NCI-H2196 (cell line): Measurements from ENCODE around the gene CWC27.

Experiments used
- DNase-seq: peaks from one replicate; lab custom pipeline; 2025; ENCODE audit not compliant: unreplicated experiment; lab: John Stamatoyannopoulos, UW

The CWC27 gene

DNA sequence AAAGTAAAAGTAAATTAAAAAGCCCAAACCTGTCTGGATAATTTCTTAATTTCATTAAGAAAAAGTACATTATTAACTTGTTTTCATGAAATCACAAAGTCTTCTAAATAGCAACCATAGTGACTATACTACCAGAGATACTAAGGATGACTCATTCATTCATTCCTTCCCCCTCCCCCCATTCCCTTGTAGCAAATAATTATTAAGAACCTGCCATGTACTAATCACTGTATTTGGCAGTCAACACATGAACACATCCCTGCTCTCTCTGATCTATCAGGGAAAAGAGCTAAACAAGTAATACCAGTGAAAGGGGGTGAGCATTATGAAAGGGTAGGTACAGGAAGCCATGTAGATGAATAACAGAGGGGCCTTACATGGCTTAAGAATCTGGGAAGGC, 203.9 kb downstream of the CWC27 start:
- no peak for DNase-seq

DNA sequence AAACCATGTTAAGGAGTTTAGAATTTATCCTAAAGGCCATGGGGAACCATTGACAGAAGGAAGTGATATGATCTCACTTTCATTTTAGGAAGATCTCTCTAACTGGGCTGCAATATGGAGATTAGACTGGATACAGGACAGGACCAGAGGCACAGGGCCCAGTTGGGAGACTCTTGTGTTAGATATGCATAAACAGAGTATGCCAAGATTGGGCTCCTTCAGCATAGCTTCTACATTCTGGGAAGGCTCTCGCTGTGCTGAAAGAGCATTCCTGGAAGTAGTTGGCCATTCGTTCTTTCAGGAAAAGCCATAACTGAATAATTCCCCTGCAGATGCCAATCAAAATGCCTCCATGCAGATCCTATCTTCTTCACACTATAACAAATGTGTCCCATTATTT, 204.5 kb downstream of the CWC27 start:
- DNase-seq, result no peak

DNA sequence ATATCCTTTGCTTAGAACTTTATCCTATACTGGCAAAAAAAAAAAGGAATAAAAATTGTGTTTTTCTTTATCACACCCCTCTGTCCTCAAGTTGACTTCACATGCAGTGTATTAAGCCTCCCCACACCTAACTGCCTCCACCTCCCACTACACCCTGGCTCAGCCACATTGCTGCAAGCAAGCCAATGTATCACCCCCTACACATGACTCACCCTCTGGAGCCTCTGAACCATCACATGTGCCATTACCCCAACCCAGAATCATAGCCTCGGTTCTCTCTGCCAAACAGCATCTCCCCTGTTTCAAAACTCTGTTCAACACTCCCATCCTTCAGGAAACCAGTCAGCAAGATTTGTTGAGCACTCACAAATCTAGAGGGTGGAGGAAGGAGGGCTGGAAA, 209.0 kb downstream of the CWC27 start:
- DNase-seq, result no peak

DNA sequence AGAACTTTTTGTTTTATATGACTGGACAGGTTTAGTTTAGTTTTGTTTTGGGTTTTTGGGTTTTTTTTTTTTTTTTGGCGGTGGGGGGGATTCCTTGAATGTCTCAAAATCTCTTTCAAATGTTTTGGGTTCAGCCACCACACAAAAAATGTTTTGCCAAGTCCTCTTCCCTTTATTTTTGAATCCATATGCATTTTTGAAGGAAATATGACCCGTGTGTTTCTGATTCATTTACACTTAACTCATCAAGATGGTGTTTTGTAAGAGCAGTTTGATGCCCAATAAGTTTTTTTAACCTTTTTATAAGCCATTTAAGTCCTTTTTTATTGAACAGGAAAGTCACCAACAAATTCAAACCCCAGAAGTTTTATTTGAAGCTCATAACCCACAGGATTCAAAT, 209.8 kb downstream of the CWC27 start:
- DNase-seq, result no peak

DNA sequence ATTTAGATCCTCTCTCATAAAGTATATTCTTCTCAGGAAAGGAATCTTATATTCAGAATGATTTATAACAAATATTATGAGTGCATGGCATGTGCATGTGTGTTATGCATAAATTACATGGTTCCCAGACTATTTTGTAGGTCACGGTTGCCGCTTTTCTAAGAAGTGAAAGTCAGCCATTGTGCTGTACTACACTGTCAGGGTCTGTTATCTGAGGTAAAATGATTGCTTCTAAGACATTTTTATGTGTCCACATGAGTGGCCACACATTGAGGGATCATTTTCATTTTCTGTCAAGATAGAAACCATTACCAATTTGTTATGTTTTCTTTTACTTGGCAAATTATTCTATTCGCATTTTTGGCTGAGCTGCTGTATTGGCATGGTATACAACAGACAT, 210.8 kb downstream of the CWC27 start:
- DNase-seq, result no peak

DNA sequence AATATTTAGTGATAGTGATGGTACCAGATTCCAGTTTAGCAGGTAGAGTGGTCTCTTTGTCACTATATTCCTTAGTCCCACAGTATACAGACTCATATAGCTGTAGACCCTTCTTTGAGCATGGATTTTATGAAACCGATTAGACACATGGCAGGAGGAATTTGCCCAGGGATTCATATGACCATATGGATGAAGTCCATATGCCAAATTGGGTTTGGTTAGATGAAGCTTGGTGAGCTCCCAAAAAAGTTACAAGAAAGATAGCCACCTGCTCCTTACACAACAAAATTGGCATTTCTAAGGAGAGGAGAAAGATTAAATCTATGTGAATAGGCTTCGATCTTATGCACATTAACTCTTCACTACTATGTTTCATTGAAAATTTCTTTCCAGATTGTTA, 211.4 kb downstream of the CWC27 start:
- no peak for DNase-seq

DNA sequence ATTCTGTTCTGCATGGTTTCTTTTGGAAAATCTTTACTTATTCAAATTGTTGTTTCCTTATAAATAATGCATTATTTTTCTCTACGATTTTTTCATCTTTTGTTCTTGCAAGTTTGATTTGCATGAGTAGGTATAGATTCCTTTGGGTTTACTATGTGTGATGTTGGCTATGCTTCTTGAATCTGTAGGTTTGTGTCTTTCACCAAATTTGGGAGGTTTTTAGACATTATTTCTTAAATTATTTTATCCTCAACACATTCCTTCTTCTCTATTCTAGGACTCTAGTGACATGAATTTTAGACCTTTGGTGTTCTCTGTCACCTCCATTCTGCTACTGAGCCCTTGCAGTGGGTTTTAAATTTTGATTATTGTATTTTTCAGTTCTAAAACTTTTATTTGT, 219.0 kb downstream of the CWC27 start:
- no peak for DNase-seq

DNA sequence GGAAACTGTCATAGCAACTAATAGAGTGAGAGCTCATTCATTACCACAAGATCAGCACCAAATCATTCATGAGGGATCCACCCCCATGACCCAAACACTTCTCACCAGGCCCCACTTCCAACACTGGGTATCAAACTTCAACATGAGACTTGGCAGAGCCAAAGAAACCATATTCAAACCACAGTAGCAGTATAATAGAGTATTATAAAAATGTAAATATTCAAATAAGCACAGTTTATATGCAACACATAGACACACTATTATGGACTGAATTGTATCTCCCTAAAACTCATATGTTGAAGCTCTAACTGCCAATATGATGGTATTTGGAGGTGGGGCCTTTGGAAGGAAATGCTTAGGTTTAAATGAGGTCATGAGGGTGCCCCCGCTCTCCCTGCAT, 240.5 kb downstream of the CWC27 start:
- DNase-seq, result no peak

DNA sequence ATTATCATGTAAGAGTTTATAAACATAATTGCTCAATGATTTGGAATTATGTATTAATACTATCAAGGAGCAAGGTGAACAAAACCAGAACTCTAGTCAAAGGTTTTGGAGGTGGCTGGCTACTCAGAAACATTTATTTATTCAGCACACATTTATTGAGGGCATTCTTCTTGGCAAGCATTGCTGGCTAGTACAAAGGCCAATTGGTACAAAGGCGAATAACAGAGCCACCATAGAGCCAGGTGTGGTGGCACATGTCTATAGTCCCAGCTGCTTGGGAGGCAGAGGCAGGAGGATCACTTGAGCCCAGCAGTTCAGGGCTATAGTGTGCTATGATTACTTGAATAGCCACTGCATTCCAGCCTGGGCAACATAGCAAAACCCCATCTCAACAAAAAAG, 242.1 kb downstream of the CWC27 start:
- DNase-seq, result no peak

DNA sequence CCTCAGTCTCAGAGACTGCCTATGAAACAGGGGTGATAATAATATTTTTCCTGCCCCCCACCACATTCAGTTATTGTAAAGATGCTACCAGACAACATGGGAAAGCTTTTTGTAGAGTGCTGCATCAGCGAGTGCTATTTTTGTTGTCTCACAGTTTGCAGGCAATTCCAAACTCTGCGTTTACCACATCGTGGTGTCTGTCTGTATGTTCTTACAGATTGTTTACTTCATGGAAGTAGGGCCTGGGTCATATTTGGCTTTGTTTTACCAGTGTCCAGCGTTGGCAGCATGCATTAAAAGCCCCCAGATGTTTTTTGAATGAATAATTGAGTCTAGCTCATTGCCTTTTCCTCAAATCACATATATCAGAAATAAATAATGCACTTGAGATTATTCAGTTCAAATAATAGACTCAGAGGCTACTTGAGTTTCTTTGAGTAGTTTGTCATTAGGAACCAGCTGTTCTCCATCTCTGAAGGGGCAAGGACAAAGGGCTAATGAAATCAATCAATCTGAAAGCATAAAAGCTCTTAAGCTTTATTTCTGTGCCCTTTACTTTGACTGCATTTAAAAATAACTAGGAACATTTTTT, 243.7 kb downstream of the CWC27 start:
- no peak for DNase-seq

DNA sequence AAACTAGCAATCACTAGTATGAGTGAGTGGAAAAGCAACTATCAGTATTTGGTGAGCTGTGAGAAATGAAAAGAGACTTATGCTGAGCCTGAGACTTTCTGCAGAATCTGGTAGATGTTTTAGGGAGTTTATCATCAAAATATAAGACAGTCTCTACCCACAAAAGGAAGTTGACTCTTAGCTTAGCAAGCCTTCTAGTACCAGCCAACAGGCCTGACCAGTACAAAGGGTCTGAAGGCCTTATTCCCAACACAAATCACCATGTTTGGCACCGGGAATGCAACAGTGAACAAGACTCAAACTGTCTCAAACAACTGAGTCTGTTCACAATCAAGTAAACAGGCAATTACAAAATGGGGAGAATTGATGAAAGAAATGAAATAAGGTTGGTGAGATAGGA, 244.4 kb downstream of the CWC27 start:
- DNase-seq, result no peak

DNA sequence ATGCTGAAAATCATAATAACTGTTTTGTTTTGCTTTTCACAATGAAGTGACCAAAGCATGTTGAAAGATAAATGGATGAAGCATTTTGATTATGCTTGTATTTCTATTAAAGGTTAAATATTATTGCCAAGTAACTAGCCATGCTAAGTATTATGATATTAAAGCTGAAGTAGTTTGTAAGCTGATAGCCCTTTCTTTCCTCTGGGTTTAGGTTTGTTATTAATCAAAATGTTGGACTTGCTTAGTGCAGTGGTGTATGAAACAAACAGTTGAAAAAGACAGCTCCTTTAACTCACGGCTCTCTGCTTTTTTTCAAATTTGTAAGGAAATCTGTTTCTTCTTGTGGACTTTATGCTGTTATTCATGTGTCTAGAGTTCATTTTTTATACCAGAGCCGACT, 246.0 kb downstream of the CWC27 start:
- no peak for DNase-seq

DNA sequence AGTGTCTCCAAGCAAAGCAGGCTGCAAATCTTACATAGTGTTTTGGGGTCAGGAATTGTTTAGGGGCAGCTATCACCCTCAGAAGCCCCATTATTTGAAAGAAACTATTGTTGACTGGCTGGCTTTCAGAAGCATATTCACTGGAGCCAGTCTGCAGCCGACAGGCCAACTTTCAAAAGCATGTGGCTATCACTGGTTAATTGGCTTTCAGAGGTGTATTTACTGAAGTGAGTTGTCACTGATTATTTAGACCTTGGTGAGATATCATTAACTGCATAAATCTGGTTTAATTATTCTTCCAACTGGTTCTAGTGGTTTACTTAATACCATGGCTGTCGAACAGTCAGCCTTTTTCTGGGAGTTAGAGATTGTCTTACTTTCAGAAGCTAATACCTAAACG, 247.0 kb downstream of the CWC27 start:
- DNase-seq, result no peak

DNA sequence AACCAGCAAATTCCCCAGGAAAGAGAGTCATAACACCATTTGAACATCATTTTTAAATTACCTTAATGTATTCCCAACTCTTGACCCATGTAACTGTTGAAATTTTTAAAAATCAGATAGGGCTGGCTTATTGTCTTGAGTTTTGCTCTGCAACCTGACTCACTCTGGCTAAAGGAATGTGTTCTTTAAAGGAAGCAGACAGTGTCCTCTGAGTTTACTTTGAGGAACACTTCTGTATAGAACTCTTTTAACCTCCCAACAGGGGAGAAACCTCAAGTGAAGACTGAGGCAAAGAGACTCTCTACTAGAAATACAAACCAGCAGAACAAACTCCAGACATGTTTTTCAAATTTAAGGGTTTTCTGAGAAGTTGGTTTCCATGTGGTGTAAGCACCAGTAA, 248.9 kb downstream of the CWC27 start:
- no peak for DNase-seq

DNA sequence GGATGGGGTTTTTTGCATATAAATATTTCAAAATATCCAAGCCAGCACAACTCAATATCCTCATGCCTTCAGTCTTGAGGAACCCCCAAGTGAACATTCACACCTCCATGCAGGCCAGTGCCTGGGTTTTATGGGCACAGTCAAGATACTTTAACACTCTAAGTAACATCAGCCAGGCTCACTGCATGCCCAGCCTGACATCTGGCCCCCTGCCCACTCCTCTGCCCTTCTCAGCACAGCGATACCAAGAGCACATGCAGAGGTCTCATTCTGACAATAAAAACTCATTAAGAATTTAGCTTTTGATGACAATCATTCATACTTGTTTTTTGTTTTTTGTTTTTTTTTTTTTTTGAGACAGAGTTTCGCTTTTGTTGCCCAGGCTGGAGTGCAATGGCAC, 250.0 kb downstream of the CWC27 start:
- no peak for DNase-seq

DNA sequence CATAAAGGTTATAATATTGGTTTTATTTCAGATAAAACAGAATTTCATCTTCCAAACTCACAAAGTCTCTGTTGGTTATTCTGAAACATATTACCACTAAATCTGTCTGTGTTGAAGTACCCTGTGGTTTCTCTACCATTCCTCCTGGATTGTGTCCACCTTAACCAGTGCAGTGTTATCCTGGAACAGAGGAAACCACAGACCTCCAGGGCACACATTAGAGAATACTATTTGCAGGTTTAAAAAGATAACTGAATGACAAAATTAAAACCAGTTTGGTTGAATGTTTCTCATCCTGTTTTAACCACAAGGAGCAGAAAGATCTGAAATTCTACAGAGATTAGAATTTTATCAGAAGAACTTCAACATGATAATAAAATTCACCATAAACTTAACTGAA, 251.8 kb downstream of the CWC27 start:
- DNase-seq, result no peak

DNA sequence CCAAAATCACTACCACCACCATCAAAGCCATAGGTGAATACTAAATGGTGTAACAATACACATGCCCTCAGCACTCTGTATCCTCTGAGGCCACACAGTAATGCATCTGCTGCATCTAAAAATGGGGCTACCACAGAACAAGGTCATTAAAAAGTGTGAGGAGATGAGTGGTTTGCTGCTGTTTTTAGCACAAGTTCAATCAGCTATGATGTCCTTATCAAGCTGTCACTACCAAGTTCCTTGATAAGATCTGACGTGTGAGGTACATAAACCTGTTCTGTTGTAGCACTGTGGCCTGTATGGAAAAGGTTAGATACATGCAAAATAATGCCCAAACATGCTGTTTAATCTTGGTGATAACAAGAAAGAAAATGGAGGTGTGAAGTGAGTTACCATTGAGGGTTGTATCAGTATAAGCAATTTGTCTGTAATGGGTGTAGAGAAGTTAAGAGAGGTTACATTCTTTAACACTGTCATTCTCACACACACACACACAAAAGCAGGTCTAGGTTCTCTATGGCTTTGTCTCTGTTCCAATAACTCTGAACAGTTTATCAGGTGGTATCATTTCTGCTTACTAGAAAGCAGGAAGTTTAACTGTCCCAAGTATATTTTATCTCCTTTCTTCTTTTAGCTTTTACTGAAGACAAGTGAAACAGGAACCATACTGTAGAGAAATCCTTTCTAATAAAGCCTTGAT, 252.9 kb downstream of the CWC27 start:
- no peak for DNase-seq

DNA sequence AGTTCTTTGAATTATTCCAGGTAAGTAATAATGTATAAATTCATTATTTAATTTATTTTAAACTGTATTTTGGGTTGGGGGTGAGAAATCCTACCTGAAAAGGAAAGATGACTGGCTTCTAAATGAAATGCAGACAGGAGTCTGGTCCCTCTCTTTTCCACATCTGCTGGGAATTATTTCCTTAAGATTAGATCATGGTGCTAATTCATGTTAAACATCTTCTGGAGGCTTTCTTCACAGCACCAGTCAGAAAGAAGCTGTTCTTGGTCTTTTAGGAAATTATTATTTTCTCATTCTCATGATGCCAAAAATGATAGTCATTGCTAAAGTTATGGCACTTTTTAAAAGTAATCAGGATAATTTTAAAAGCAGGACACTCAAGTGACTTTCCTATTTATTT, 254.2 kb downstream of the CWC27 start:
- no peak for DNase-seq

DNA sequence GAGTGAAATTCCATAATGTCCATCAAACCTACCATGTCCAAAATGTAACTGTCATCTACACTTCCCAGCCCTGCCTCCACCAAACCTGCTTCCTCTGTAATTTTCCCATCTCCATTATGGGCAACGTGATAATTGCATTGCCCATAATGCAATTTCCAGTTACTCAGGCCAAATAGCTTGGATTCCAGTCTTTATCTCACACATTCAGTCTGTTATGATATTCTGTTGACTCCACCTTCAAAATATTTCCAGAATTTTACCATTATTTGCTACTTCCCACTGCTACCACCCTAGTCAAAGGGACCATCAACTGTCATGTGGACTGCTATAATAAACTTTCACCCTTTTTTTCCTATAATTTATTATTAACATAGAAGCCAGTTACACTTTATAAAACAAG, 256.0 kb downstream of the CWC27 start:
- DNase-seq, result no peak

DNA sequence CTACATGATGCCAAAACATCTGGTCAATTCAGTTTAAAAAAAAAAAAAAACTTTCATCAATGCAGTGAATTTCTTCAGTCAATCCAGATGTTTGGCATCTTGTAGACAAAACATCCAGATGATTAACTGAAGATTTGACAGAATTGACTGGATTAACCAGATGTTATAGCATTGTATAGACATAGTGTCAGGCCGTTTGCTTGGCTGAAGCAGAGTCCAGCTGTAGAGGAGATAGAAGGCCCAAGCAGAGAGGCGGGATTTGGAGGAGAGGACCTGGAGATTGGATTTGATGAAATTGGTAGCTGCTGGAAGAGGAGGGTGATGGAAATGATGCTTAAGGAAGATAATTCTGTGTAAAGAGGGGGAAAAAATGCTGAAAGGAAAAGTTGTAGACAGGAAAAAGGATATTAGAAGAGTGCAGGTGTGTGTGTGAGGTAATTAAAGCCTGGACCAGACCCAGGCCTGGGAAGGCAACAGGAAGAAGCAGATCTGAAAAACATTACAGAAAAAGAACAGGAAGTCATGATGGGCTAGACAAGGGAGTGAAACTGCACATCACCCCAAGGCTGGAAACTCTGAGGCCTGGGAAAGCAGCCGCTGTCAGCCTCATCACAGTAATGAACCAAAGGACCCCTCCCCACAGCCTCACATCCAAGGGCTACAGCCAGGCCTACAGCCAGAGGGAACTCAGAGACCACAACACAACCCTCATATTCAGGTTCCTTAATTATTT, 258.3 kb downstream of the CWC27 start:
- no peak for DNase-seq

DNA sequence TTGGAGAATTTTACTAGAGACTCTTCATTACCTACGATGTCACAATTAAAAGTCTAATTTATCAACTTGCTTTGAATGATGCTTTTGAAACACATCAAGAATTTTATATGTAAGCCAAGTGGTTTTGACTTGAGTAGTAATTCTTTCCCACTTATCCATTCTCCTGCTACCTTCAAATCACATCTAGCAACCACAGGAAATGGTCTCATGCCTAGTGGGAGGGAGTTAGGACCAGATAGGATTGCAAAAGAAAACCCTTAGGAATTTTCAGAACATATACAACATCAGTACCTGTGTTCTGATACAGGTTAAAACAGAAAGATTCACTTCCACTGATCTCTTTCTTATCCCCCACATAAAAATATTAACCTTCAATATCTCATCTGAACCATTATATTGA, 260.4 kb downstream of the CWC27 start:
- DNase-seq, result no peak

DNA sequence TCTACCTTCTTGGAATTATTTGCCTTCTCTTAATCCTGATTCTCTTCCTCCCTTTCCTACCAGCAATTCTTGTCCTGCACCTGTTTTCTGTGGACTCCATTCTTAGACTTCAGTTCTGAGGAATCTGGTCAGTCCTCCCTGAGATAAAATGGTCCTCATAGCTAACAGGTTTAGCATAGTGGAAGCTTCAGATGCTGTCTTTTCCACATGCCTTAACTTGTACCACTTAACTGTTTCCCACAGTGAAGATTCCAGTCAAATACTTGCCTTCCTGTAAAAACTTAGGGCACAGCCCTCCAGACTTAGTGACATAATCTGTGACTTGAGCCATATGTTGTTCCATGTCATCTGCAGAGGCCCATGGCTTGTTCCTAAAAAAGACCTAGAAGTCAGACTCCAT, 261.3 kb downstream of the CWC27 start:
- DNase-seq, result no peak

DNA sequence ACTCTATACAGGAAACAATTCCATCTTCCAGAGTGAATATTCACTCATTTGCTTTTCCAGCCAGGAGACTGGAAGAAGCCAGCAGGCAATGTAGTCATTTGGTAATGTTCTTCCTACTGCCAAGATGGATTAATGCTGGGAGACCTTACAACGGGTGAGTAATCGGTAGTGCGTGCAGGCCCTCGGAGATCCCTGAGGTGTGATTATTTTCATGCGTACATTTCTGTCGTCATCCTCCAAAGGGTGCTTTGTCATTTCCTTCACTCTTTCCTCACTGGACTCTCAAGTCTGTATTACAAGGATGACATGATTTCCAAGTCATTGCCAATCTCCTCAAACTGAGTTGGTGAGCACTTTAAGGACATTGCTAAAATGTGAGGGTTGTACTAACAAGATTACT, 263.5 kb downstream of the CWC27 start:
- DNase-seq, result no peak
